ENCODE data around the gene GSTM5. TPM values are rescaled to one million over a fixed set of nuclear protein-coding genes. Genes with fewer than 3 reads are reported as not detected.
"Not testable (repeated sequence)": the region's sequence is repeated elsewhere in the genome, so short reads cannot be mapped to it uniquely, and the experiment has no call there.

Gene GSTM5
- total RNA-seq, 4 donors from 2014 or later: 0.38 to 2.6 (median 1.4) TPM; not detected in 1

GRCh38 chr1:109671067-109671466 lies 41.0 kb upstream of the GSTM5 start:
- H3K27ac ChIP-seq: no peak overlapping the region
- H3K4me3 ChIP-seq: no peak overlapping the region
- TF ChIP-seq POLR2A (IDR thresholded peaks at IDR 0.05) (no peak), CTCF (IDR thresholded peaks at IDR 0.05) (no peak)
- H3K27me3 ChIP-seq: no peaks in the 10 kb centered on the region
- 97% methylated on average over 5 of the region's 5 CpGs for WGBS
- no peaks in the 10 kb centered on the region for H3K9me3 ChIP-seq
- peaks cover 20% of the 10 kb centered on the region for H3K4me1 ChIP-seq
- no peak for DNase-seq (ENCODE audit: low spot score in 2 of 2)
- H3K36me3 ChIP-seq: peaks cover 9% of the 10 kb centered on the region

- not testable (repeated sequence) for H3K4me1 ChIP-seq; H3K4me3 ChIP-seq; H3K9me3 ChIP-seq; H3K27ac ChIP-seq; H3K36me3 ChIP-seq; H3K27me3 ChIP-seq; DNase-seq (ENCODE audit: low spot score in 2 of 2)
- 100% methylated on average over 2 of the region's 2 CpGs for WGBS
Observed at GRCh38 chr1:109673861-109674260, 38.2 kb upstream of the GSTM5 start.

DNA sequence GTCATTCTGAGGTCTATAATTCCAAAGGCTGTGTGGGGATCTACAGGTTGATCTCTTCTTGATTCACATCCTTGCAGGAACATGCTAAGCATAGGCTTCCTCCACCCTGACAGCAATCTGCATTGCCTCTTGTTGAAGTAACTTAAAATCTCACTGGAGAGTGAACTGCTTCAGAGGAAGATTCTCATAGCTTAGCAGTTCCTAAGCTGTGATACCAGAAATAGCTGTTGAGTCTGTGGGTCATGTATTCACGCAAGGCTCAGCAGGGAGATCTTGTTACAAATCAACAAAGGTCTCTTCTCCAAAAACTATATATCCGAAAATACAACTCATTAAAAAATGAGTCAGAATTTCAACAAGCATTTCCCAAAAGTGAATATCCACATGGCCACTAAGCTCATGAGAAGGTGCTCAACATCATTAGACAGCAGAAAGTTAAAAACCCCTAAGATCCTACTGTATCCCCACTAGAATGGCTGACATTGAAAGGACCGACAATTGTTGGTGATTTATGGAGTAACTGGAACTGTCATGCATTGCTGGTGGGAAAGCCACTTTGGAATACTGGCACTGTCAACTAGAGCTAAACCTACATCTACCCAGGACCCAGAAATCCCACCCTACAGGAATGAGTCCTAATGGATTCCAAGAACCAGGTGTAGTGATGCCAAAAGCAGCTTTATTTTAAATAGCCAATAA lies 35.2 kb upstream of the GSTM5 start:
- not testable (repeated sequence) for H3K27me3 ChIP-seq
- WGBS: 84% methylated on average over 3 of the region's 3 CpGs

DNA sequence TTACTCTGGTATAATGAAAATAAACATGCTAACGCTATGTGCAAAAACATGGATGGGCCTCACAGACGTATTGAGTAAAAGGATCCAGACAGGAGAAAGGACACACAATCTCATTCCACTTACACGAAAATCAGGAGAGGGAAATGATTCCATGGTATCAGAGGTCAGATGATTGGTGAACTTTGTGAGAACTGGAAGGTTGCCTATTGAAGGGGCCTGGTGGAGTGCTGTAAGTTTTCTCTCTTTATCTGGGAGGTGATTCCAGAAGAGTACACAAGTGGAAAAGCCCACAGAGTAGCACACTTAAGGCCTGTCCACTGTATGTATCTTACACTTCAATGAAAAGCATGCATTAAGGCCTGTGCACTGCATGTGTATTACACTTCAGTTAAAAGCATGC lies 34.6 kb upstream of the GSTM5 start:
- no peak overlapping the region for H3K27ac ChIP-seq
- peaks cover 5% of the 10 kb centered on the region for H3K36me3 ChIP-seq
- H3K27me3 ChIP-seq: no peaks in the 10 kb centered on the region
- no peak overlapping the region for H3K4me3 ChIP-seq
- WGBS: 84% methylated on average over 3 of the region's 3 CpGs
- no peaks in the 10 kb centered on the region for H3K9me3 ChIP-seq
- DNase-seq (ENCODE audit: low spot score in 2 of 2): no peak
- no peaks in the 10 kb centered on the region for H3K4me1 ChIP-seq
- TF ChIP-seq POLR2AphosphoS5 (IDR thresholded peaks at IDR 0.05) (no peak), EP300 (IDR thresholded peaks at IDR 0.05) (no peak), POLR2A (IDR thresholded peaks at IDR 0.05) (no peak), CTCF (IDR thresholded peaks at IDR 0.05) (no peak)

More for the DNA sequence above, 35.2 kb upstream of the GSTM5 start:
- not testable (repeated sequence) for H3K4me1 ChIP-seq; H3K36me3 ChIP-seq; H3K27ac ChIP-seq; H3K4me3 ChIP-seq; H3K9me3 ChIP-seq; DNase-seq (ENCODE audit: low spot score in 2 of 2)

- H3K4me3 ChIP-seq; H3K4me1 ChIP-seq; H3K27ac ChIP-seq; H3K9me3 ChIP-seq; H3K27me3 ChIP-seq; H3K36me3 ChIP-seq; DNase-seq (ENCODE audit: low spot score in 2 of 2): not testable (repeated sequence)
- WGBS: 79% methylated on average over 2 of the region's 2 CpGs
Observed at GRCh38 chr1:109678637-109679036, 33.4 kb upstream of the GSTM5 start.

DNA sequence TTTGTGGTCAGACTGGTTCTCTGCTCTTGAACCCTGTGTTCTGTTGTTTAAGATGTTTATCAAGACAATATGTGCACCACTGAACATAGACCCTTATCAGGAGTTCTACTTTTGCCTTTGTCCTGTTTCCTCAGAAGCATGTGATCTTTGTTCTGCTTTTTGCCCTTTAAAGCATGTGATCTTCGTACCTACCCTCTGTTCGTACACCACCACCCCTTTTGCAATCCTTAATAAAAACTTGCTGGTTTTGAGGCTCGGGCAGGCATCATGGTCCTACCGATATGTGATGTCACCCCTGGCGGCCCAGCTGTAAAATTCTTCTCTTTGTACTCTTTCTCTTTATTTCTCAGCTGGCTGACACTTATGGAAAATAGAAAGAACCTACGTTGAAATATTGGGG lies 27.3 kb upstream of the GSTM5 start:
- not testable (repeated sequence) for H3K9me3 ChIP-seq; H3K4me1 ChIP-seq; H3K27ac ChIP-seq; H3K36me3 ChIP-seq; DNase-seq (ENCODE audit: low spot score in 2 of 2); H3K4me3 ChIP-seq; H3K27me3 ChIP-seq
- WGBS: no CpG with 5 or more reads among the region's 6 CpGs

DNA sequence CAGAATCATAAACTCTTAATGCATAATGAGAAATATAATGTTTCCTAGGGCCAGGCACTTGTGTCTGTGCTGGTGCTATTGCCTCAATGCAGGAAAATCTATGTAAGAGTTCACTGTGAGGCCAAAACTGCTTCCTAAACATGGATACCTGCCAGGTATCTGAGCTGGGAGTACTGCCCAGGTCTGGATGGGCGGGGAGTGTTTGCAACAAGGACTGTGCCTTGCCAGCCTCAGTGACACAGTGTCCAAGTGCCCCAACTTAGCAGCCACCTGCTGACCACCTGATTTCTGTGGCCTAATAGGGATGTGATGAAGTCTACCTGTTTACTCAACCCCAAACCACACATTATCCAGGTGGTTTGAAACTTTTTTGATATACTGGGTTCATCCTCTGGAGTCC lies 26.7 kb upstream of the GSTM5 start:
- H3K4me1 ChIP-seq; H3K27me3 ChIP-seq; DNase-seq (ENCODE audit: low spot score in 2 of 2); H3K9me3 ChIP-seq; H3K27ac ChIP-seq; H3K4me3 ChIP-seq; H3K36me3 ChIP-seq: not testable (repeated sequence)
- WGBS: no CpG with 5 or more reads among the region's 1 CpG

DNA sequence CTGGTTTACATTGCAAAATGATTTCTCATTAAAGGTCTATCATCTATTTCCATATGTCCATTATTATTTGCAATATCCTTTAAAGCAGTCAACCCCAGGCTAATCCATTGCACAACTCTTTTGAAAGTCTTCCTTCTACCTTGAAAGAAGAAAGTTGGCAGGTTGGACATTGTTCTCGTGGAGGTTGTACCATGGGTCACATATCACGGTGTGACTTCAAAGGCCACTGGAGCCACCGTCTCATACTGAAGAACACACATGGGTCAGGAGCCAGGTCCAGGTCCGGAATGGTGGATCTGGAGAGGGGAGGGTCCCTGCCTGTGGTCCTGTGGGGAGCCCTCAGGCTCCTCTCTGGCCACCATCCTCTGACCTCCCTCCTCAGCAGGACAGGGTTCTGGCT lies 26.2 kb upstream of the GSTM5 start:
- not testable (repeated sequence) for H3K36me3 ChIP-seq; DNase-seq (ENCODE audit: low spot score in 2 of 2); H3K27ac ChIP-seq; H3K4me3 ChIP-seq; H3K4me1 ChIP-seq; H3K27me3 ChIP-seq; H3K9me3 ChIP-seq
- WGBS: no CpG with 5 or more reads among the region's 4 CpGs

GRCh38 chr1:109687109-109687508 lies 24.9 kb upstream of the GSTM5 start:
- not testable (repeated sequence) for H3K4me3 ChIP-seq, H3K27ac ChIP-seq
- no CpG with 5 or more reads among the region's 11 CpGs for WGBS

More at GRCh38 chr1:109687109-109687508, 24.9 kb upstream of the GSTM5 start:
- not testable (repeated sequence) for DNase-seq (ENCODE audit: low spot score in 2 of 2); H3K4me1 ChIP-seq; H3K9me3 ChIP-seq; H3K27me3 ChIP-seq; H3K36me3 ChIP-seq

Data from suprapubic skin (tissue), 4 donors.